Measurements from ENCODE around the gene SOAT2. TPM values are rescaled to one million over a fixed set of nuclear protein-coding genes. Genes with fewer than 3 reads are reported as not detected.

Gene SOAT2
- total RNA-seq, 1 donor from 2014 or later: 0.74 TPM

DNA sequence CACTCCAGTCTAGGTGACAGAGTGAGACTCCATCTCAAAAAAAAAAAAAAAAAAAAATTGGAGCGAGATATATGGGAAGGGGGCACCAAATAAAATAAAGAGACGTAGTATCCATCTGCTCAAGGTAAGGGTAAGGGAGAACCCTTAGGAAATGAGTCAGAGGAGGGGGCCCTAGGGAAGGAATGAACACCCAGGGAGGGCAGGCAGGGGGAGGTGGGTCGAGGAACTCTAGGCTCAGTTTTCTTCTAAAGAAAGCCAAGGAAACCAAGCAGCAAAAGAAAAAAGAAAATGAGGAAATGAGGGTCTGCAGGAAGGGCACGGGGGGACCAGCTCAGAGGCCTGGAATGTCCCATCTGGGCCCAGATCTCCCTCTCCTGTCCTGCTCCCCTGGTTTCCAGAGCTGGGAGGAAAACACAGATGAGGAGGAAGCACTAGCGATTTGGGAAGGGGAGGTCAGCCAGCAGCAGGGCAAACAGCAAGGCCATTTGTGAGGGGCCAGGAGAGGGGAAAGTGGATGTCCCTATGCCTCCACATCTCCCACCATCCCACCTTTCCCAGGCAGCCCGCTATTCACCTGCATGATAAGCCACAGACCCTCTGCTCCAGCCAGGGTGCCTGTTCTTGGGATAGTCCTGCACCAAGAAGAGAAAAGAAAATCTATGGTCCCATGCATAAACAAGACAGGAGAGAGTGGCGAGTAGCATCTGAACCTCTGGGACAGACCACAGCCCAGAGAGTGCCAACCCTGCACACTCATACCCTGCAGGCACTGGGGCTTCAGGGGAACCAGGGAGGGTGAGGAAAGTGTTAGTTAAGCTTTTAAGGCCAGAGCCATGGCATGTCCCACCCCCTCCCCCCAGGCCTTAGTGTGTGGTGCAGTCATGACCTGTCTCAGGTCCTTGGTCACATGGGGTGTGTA lies 36.0 kb upstream of the SOAT2 start:
- Histone ChIP-seq H3K27me3 (no peaks in the 10 kb centered on the region), H3K36me3 (peaks cover 0 to 14% of the 10 kb centered on the region in 2 donors), H3K9me3 (no peaks in the 10 kb centered on the region), H3K4me1 (peaks cover 89% of the 10 kb centered on the region), H3K4me3 (no peak overlapping the region), H3K27ac (peak overlapping the region; percentile 89)
- TF ChIP-seq, protein P1, sequence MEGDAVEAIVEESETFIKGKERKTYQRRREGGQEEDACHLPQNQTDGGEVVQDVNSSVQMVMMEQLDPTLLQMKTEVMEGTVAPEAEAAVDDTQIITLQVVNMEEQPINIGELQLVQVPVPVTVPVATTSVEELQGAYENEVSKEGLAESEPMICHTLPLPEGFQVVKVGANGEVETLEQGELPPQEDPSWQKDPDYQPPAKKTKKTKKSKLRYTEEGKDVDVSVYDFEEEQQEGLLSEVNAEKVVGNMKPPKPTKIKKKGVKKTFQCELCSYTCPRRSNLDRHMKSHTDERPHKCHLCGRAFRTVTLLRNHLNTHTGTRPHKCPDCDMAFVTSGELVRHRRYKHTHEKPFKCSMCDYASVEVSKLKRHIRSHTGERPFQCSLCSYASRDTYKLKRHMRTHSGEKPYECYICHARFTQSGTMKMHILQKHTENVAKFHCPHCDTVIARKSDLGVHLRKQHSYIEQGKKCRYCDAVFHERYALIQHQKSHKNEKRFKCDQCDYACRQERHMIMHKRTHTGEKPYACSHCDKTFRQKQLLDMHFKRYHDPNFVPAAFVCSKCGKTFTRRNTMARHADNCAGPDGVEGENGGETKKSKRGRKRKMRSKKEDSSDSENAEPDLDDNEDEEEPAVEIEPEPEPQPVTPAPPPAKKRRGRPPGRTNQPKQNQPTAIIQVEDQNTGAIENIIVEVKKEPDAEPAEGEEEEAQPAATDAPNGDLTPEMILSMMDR (IDR thresholded peaks at IDR 0.05): no peak
- TF ChIP-seq POLR2AphosphoS5 (IDR thresholded peaks at IDR 0.05; ENCODE audit: insufficient read depth in 1 of 2, low read depth in 1 of 2) (no peak), POLR2A (IDR thresholded peaks at IDR 0.05) (no peak)
- intact Hi-C loops (cut with DNase I): loop anchor here (10.0 kb wide), 1 partner anchor 127 kb away; no protein-coding TSS in a partner anchor
- DNase-seq (ENCODE audit: extremely low spot score in 2 of 2): no peak

DNA sequence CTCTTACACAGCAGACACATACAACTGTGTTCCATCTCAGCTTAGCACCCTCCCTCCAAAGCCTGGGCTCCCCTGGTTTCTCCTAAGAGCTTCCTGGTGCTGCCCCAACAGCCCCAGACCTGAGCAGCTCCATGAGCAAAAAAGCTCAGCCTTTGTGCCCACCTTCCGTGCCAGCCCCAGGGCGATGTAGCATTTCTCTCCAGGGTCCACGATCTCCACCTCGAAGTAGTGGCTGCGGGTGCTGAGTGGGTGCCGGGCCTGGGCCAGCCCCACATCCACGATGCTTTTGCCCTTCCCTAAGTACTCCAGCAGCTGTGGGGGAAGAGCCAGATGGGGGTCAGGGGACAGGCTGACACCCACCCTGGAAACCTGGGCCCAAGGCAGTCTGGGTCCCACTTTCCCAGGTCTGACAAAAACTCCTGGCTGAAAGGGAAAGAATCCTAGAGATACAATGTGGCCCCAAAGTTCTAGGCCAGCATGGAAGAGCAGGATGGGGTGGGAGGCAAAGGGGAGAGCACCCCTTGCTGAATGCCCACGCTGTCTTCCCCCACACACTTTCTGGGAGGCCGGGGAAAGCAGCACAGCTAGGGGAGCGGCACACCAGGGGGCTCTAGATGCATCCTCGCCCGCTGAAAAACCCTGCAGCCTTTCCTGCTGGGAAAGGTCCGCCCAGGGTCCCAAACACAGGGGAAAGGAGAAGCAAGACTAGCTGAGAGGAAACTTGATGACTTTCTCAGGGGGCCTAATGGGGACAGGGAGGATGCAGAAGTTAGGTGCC lies 35.1 kb upstream of the SOAT2 start:
- TF ChIP-seq, protein P1 (IDR thresholded peaks at IDR 0.05): no peak
- no peak for TF ChIP-seq POLR2AphosphoS5 (IDR thresholded peaks at IDR 0.05; ENCODE audit: insufficient read depth in 1 of 2, low read depth in 1 of 2)
- TF ChIP-seq POLR2A (IDR thresholded peaks at IDR 0.05): no peak
- intact Hi-C loops (cut with DNase I): loop anchor here (10.0 kb wide), 1 partner anchor 127 kb away; no protein-coding TSS in a partner anchor
- Histone ChIP-seq H3K27me3 (no peaks in the 10 kb centered on the region), H3K4me3 (no peak overlapping the region), H3K36me3 (peaks cover 0 to 9% of the 10 kb centered on the region in 2 donors), H3K4me1 (peaks cover 89% of the 10 kb centered on the region), H3K9me3 (no peaks in the 10 kb centered on the region), H3K27ac (peak overlapping the region; percentile 89)
- DNase-seq (ENCODE audit: extremely low spot score in 2 of 2): peak in 1 of 2 donors; percentile 87

DNA sequence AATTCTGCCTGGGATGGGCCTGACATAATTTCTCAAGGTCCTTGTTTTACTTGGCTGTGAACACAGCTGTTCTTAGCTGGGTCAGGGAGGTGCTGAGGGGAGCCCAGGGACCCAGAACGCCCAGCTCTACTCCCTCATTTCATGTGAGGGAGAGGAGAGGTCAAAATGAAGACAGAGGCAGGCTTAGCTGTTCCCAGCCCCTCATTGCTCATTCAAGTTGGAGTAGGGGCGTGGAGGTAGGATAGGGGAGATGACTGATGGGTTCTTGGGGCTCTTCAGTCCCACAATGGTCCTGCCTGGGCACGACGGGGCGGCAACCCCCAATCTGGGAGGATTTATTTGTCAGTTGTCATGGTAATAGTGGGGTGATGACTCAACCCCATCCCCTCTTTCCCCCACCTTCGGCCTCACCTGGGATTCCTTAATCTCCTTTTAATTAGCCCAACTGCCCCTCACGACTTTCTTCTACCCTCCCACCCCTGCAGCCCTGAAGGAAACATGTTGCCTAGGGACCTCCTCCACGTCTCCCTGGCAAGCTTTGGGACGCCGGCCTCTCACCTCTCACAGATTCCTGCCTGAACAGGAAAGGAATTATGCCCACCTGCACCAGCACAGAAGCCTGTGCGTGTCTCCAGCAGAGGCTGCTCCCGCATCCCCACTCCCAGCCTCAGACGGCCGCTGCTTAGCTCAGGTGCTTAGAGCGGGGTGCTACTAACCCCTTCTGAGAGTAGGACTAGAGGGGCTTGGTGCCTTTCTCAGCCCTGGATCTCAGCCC lies 34.3 kb upstream of the SOAT2 start:
- no peak for TF ChIP-seq POLR2A (IDR thresholded peaks at IDR 0.05)
- TF ChIP-seq POLR2AphosphoS5 (IDR thresholded peaks at IDR 0.05; ENCODE audit: insufficient read depth in 1 of 2, low read depth in 1 of 2): no peak
- TF ChIP-seq, protein P1 (IDR thresholded peaks at IDR 0.05): no peak
- intact Hi-C loops (cut with DNase I): loop anchor here (10.0 kb wide), 1 partner anchor 126 kb away; no protein-coding TSS in a partner anchor
- Histone ChIP-seq H3K27me3 (no peaks in the 10 kb centered on the region), H3K36me3 (peaks cover 0 to 8% of the 10 kb centered on the region in 2 donors), H3K4me1 (peaks cover 87% of the 10 kb centered on the region), H3K4me3 (no peak overlapping the region), H3K9me3 (no peaks in the 10 kb centered on the region), H3K27ac (peak overlapping the region; percentile 89)
- DNase-seq (ENCODE audit: extremely low spot score in 2 of 2): peak in 1 of 2 donors; percentile 87

DNA sequence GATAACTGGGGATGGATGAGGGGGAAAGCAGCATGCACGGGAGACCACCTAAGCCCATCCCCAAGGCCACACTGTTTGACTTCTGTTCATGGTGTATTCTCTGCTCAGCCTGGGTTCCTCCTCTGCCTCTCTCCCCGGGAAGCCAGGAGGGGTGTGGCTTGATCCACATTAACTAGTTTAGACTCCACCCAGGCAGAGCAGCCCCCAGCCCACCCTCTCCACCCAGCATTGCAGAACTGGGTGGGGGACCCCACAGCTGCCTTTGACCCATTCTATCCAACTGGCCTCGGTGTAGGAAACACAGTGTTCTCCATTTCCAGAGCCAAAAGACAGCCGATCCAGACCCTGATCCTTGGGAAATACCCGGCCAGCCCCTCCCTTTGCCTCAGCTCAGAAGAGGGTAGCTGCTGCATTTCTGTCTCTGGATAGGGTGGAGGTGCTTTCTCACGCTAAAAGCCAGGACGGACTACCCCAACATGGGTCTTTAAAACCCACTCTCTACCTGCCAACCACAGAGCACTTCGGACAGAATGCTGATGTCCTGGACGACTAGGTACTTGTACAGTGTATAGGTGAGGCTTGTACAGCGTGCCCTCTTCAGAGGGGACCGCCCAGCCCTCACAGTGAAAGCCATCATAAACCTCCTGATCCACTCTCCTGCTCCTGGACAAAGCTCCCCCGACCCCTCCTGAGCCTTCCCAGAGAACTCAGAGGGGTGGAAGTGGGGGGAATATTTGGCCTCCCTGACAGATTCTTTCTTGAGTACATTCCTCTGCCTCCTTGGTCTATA lies 33.5 kb upstream of the SOAT2 start:
- Histone ChIP-seq H3K9me3 (no peaks in the 10 kb centered on the region), H3K27me3 (no peaks in the 10 kb centered on the region), H3K4me1 (peaks cover 89% of the 10 kb centered on the region), H3K36me3 (peaks cover 0 to 16% of the 10 kb centered on the region in 2 donors), H3K4me3 (no peak overlapping the region), H3K27ac (peak overlapping the region; percentile 89)
- TF ChIP-seq POLR2A (IDR thresholded peaks at IDR 0.05) (peak in 1 of 2 donors; percentile 13), POLR2AphosphoS5 (IDR thresholded peaks at IDR 0.05; ENCODE audit: insufficient read depth in 1 of 2, low read depth in 1 of 2) (peak in 1 of 2 donors; percentile 49)
- TF ChIP-seq, protein P1 (IDR thresholded peaks at IDR 0.05): no peak
- intact Hi-C loops (cut with DNase I): loop anchor here (5.0 to 10.0 kb wide), 2 partner anchors 125 to 668 kb away; no protein-coding TSS in a partner anchor
- DNase-seq (ENCODE audit: extremely low spot score in 2 of 2): peak in 1 of 2 donors; percentile 92
